ENCODE results near the gene ACSF2.
"Not testable (repeated sequence)": the region's sequence is repeated elsewhere in the genome, so short reads cannot be mapped to it uniquely, and the experiment has no call there.

Gene ACSF2

GRCh38 chr17:50407921-50408320, 18.1 kb upstream of the ACSF2 start:
- DNase-seq (ENCODE audit: low spot score) = no peak

GRCh38 chr17:50412188-50412732, 13.8 kb upstream of the ACSF2 start:
- no peak for DNase-seq (ENCODE audit: low spot score)

- no peak for DNase-seq (ENCODE audit: low spot score)
These were observed 11.2 kb upstream of the ACSF2 start for GRCh38 chr17:50414808-50415207.

GRCh38 chr17:50419577-50419976, 6.4 kb upstream of the ACSF2 start:
- not testable (repeated sequence) for DNase-seq (ENCODE audit: low spot score)

DNA sequence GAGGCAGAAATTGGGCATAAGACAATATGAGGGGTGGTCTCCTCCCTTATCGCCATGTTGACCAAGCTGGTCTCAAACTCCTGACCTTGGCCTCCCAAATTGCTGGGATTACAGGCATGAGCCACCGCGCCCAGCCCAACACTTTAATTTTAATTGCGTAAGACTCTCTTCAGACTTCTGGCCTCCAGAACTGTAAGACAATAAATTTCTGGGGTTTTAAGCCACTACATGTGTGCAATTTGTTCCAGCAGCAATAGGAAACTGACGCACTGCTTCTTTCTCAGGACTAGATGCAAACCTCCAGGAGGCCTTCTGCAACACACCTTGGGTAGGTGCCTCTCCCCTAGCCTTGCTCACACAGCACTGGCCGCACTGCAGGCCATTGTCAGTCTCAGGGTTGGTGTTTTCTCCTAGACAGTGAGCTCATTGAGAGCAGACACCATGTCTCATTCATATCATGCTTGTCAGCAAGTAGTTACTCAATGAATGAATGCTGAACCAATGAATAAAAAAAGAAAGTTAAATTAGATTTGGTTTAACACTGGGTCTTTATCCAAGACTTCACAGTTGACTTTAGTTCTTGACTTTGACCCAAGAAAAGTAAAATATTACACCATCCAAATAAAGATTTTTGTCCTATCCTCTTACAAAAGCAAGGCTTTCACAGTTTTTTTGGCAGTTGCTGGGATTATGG, 5.5 kb upstream of the ACSF2 start:
- DNase-seq (ENCODE audit: low spot score) = no peak

- no peak for DNase-seq (ENCODE audit: low spot score)
These were observed 4.5 kb upstream of the ACSF2 start for GRCh38 chr17:50421308-50422051.

DNA sequence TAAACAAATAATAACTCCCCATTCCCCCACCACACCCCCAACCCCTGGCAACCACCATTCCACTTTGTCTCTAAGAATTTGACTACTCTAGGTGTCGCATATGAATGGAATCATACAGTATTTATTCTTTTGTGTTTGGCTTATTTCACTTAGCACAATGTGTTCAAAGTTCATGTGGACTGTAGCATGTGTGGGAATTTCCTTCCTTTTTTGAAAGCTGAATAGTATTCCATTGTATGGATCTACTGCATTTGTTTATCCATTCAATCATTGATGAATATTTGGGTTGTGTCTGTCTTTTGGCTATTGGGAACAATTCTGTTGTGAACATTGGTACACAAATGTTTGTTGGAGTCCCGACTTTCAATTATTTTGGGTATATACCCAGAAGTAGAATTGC, 3.3 kb upstream of the ACSF2 start:
- DNase-seq (ENCODE audit: low spot score) = no peak

DNA sequence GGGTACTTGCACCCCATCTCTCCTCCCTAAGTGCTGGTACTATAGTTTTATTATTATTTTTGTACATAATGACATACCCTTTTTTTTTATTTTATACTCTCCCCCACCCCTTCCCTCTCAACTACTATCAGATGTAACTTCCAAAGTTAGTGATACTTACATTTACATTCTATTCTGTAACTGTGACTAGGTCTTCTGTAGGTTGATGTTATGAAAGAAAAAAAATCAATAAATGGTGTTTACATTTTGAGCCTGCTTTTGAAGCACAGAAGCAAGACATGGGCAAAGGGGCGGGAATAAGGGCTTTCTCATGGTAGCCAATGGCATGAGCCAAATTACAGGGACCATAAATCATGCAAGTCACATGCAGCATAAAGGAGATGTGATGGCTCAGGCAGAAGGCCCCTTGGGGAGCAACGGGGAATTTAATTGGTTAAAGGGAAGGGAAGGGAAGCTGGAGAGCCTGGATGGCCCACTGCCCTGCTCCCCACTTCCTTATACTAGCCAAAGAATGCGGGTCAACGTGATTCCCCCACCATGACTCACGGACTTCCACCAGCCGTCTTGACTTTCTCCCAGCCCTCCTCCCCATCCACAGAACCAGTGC, 2.4 kb upstream of the ACSF2 start:
- DNase-seq (ENCODE audit: low spot score) = peak; percentile 51

- no peak for DNase-seq (ENCODE audit: low spot score)
These were observed 1.6 kb upstream of the ACSF2 start for GRCh38 chr17:50424246-50424995.

- DNase-seq (ENCODE audit: low spot score) = no peak
These were observed 879 bp upstream of the ACSF2 start for GRCh38 chr17:50424996-50425681.

- no peak for DNase-seq (ENCODE audit: low spot score)
These were observed 409 bp downstream of the ACSF2 start for GRCh38 chr17:50426472-50426782.

DNA sequence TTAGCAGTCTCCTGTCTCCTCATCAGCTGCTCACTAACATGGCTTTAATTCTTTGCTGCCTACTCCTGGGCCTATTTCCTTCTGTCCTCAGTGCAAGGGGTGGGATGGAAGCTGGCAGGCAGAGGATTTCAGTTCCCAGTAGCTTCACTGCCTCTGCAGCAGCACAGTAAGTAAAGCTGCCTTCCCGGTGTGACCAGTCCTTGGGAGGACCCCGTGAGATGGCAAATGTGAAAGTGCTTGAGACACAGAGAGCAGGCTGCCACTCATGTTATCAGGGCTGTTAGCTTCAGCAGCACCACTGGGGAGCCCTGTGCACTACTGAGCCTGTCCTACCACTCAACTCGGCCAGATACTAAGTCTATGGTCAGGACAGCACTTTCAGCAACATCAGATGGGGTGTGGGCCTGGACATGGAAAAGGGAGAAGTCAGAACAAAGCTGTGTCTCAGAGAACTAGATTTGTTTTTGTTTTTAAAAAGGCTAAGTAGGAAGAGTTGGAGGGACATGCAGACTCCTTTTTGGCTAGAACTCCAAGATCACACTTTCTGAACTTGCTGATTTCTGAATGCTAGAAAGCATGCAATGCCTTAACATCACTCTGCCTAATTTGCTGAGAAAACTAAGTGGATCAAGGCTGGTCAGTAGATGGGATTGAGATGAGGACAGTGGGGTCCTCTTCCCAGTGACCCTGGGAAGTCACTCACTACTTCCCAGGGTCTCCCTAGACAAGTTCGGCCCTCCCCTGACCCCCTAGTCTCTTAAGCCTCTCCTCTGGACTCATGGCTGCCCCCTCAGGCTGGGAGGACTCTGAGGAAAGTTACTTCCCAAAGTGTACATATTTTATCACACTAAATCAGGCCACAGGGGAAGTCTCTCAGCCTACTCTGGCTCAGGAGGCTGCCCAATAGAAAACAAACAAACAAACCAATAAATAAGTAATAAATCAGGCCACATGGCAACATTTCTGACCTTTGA, 1.1 kb downstream of the ACSF2 start:
- DNase-seq (ENCODE audit: low spot score) = peak; percentile 61

GRCh38 chr17:50428126-50428525, 2.1 kb downstream of the ACSF2 start:
- not testable (repeated sequence) for DNase-seq (ENCODE audit: low spot score)

DNA sequence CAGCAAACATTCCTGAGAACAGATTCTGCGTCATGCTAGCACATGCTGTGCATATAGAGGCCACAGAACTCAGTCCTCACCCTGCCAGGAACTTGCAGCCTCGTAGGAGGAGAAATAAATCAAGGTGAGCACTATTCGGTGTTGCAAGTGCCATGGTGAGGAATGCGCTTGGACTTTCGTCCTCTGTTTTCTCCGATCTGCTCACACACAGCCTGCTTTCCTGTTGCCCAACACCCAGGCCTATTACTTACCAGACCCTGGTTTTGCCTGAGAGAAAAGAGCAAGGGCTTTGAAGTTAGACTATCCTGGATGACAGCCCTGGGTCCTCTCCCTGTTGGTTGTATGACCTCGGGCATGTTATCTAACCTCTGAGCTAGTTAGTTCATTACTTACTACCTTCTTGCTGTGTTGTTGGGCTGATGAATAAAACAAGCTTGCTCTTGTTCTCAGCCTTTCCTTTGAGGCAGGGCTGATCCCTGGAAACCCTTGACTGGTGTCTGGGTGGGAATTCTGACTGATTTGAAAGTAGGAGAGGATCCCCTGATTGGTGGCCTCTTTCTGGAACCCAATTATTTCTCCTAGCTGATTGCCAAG, 2.9 kb downstream of the ACSF2 start:
- DNase-seq (ENCODE audit: low spot score) = no peak

DNA sequence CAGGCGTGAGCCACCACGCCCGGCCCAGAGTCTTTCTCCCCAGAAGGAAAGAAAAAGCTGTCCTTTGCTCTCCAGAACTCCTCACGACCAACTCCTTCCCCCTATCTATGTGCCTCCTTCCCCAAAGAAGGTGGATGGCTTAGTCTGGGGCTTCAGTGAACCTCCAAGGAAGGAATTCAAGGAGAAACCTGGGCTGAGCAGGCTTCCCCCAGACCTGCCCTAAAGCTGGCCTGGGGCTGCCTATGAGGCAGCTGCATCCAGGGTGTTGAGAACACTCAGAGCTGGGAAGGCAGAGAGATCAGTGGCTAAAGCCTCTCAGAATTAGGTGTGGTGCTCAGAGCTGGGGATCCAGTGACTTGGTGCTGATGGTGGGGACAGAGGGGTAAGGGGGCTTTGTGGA, 3.8 kb downstream of the ACSF2 start:
- DNase-seq (ENCODE audit: low spot score) = no peak

DNA sequence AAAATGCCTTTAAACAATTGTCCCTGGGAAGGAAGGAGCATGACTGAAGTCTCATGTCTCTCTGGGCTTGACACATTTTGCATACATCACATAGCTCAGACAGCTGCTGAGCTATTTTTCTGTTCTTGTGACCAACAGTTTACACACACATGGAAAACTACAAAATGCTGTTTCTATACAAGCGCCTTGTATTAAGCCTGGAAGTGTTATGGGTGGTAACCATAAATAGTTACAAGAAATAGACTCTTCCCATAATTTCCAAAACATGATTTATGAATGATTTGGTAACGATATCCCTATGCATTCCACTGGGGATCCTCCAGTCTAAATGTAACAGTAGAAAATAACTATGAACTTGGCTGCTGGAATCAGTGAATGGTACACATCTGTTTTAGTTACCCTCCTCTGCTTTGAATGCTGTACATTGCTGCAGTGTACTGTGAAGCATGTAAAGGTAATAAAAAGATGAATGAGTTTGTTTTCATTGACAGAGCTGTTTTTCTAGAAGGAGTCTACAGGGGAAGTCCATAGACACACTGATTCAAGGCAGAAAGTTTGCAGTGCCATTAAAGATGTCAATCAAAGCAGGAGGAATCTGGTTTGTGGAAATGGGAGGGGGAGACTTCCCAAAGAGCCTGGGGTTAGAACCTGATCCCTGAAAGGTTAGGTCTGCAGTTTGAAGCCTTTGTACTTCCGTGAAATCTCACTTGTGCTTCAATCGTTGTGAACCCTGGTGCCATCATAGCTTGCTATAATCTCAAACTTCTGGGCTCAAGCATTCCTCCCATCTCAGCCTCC, 5.0 kb downstream of the ACSF2 start:
- no peak for DNase-seq (ENCODE audit: low spot score)

GRCh38 chr17:50432125-50432762, 6.2 kb downstream of the ACSF2 start:
- DNase-seq (ENCODE audit: low spot score) = no peak

DNA sequence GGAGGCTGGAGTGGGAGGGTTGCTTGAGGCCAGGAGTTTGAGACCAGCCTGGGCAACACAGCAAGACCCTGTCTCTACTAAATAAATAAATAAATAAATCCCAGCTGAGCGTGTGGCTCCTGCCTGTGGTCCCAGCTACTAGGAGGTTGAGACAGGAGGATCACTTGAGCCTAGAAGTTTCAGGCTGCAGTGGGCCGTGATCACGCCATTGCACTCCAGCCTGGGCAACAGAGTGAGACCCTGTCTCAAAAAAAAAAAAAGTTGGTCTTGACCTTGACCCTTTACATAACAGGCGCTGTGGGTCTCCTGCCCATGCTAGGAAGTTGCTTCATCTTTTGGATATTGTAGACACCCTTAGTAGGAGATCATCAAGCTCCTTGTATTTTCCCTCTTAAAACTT, 11.4 kb downstream of the ACSF2 start:
- DNase-seq (ENCODE audit: low spot score) = no peak

- no peak for DNase-seq (ENCODE audit: low spot score)
These were observed 13.0 kb downstream of the ACSF2 start for GRCh38 chr17:50439008-50439407.

Data from SW480 (cell line).